Vagina (tissue), 2 donors: ENCODE measurements around the gene NIT1.

Source experiments
- CTCF ChIP-seq, 3 experiments: fragments of 450-650 bp in 2 of 3; fragments of 200-600 bp in 1 of 3; sonication (generic) in 1 of 3; IDR thresholded peaks; one replicate each; pipeline ENCODE4 v1.5.1; 2017 to 2019; ENCODE audit warnings: antibody characterized with exemption in 3 of 3, mild to moderate bottlenecking in 2 of 3, moderate library complexity in 2 of 3
- POLR2A ChIP-seq, 2 donors: fragments of 450-650 bp; IDR thresholded peaks; one replicate each; pipeline ENCODE4 v1.6.1; 2017; ENCODE audit warnings: antibody characterized with exemption in 2 of 2, mild to moderate bottlenecking in 2 of 2, moderate library complexity in 2 of 2
- POLR2AphosphoS5 ChIP-seq, 2 donors: sonication (generic); formaldehyde crosslinking; IDR thresholded peaks; one replicate each; pipeline ENCODE4 v1.9.0; 2017; ENCODE audit warnings: antibody characterized with exemption in 2 of 2, mild to moderate bottlenecking in 2 of 2, low read depth in 1 of 2; ENCODE audit not compliant: insufficient read depth in 1 of 2

- TF ChIP-seq CTCF (IDR thresholded peaks at IDR 0.05) = no peak
- TF ChIP-seq POLR2A (IDR thresholded peaks at IDR 0.05) = no peak
- peak in 1 of 2 donors; percentile 2 for TF ChIP-seq POLR2AphosphoS5 (IDR thresholded peaks at IDR 0.05; ENCODE audit: insufficient read depth in 1 of 2, low read depth in 1 of 2)
Measured at GRCh38 chr1:161133220-161133740, 15.4 kb downstream of the NIT1 start.
